HUES6 (cell line): ENCODE results near the gene PDE6A.

Experiments used
- H3K27ac ChIP-seq: 2 replicates; pipeline ENCODE4 v1.7.0; 2013; ENCODE audit warnings: low read depth, mild to moderate bottlenecking, low read length, inconsistent platforms
- H3K27me3 ChIP-seq: 2 replicates; pipeline ENCODE4 v1.6.1; 2013; ENCODE audit warnings: low read length; ENCODE audit not compliant: control insufficient read depth, insufficient read depth
- H3K36me3 ChIP-seq: 2 replicates; pipeline ENCODE4 v1.6.1; 2013; ENCODE audit warnings: low read length; ENCODE audit not compliant: control insufficient read depth, insufficient read depth
- H3K4me1 ChIP-seq: 2 replicates; pipeline ENCODE4 v1.6.1; 2013; ENCODE audit warnings: low read length; ENCODE audit not compliant: control insufficient read depth, insufficient read depth
- H3K4me3 ChIP-seq: 2 replicates; pipeline ENCODE4 v1.5.1; 2013; ENCODE audit warnings: low read depth, low read length
- H3K9ac ChIP-seq: one replicate; pipeline ENCODE4 v1.6.1; 2013; ENCODE audit warnings: mild to moderate bottlenecking, low read length
- H3K9me3 ChIP-seq: 2 replicates; pipeline ENCODE4 v1.6.1; 2013; ENCODE audit warnings: low read depth, low read length; ENCODE audit not compliant: control insufficient read depth, insufficient read depth

The PDE6A gene

GRCh38 chr5:149809931-149810691 is 134.5 kb downstream of the PDE6A start:
- Histone ChIP-seq H3K4me1 (peaks cover 35% of the 10 kb centered on the region), H3K9ac (no peak overlapping the region), H3K4me3 (no peak overlapping the region), H3K9me3 (no peaks in the 10 kb centered on the region), H3K27me3 (no peaks in the 10 kb centered on the region), H3K27ac (no peak overlapping the region), H3K36me3 (no peaks in the 10 kb centered on the region)

DNA sequence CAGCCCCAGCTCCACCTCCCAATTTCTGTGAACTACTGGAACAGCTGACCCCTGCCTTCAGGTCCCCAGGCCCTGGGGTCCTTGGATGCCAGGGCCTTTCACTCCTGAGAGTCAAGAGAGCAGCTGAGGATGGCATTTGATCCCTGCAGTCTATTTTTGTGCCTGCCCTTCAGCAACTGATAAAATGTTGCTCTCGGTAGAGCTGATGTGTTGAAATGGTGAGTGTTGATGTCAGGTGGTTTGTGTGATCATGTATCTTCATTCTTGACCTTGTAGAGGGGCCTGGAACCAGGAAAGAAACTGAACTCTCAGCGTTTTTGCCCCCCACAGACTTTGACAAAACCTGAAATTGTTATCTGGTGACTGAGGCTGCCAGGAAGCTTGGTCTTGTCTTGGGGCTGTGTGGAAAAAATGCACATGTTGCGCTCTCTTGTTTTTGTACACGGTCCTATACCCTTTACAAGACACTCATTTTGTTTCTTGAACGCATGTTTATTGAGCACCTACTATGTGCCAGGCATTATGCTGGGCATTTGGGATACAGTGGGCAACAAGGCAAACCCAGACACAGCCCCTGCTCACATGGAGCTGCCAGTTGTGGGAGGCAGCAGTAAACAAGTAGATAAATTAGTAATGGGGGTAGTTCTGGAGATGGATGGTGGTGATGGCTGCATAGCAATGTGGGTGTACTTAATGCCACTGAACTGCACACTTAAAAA is 136.2 kb downstream of the PDE6A start:
- peaks cover 45% of the 10 kb centered on the region for H3K4me1 ChIP-seq
- no peaks in the 10 kb centered on the region for H3K36me3 ChIP-seq
- H3K9me3 ChIP-seq: no peaks in the 10 kb centered on the region
- H3K4me3 ChIP-seq: no peak overlapping the region
- H3K27ac ChIP-seq: no peak overlapping the region
- H3K9ac ChIP-seq: no peak overlapping the region
- H3K27me3 ChIP-seq: no peaks in the 10 kb centered on the region
